Uterus (tissue), 2 donors: ENCODE data around the gene TRAF2.

Experiments used
- CTCF ChIP-seq, 4 experiments: fragments of 200-600 bp in 2 of 4; fragments of 450-650 bp in 2 of 4; sonication (generic) in 2 of 4; IDR thresholded peaks; one replicate each; pipeline ENCODE4 v1.5.1; 2016 to 2019; ENCODE audit warnings: antibody characterized with exemption in 4 of 4, mild to moderate bottlenecking in 2 of 4, moderate library complexity in 1 of 4
- POLR2A ChIP-seq, 2 donors: fragments of 450-650 bp; IDR thresholded peaks; one replicate each; pipeline ENCODE4 v1.6.1; 2016; ENCODE audit warnings: antibody characterized with exemption in 2 of 2, mild to moderate bottlenecking in 1 of 2, moderate library complexity in 1 of 2

DNA sequence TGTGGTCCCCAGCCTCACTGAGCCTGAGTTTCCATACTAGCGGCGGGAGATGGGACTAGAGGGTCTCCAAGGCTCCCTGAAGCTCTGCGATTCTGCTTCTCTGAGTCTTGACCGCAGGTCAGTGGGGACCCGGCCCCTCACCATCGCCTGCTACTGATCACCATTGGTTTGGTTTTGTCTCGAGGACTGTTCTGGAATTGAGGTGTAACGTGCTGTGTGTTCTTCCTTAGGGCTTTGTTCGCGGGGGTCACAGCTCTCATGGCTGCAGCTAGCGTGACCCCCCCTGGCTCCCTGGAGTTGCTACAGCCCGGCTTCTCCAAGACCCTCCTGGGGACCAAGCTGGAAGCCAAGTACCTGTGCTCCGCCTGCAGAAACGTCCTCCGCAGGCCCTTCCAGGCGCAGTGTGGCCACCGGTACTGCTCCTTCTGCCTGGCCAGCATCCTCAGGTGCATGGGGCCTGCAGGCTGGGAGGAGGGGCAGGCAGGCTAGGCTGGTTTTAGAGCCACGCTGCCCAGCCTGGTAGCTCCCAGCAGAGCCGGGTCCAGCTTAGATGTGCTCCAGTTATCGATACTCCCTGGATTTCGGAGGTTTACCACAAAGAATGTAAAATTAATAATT is 12.3 kb downstream of the TRAF2 start:
- no peak for TF ChIP-seq CTCF (IDR thresholded peaks at IDR 0.05)
- no peak for TF ChIP-seq POLR2A (IDR thresholded peaks at IDR 0.05)
